ENCODE measurements around the gene AGBL2. TPM values are rescaled to one million over a fixed set of nuclear protein-coding genes. Genes with fewer than 3 reads are reported as not detected.

Gene AGBL2
- total RNA-seq, 2 donors from 2014 or later: 3.6 to 4.4 TPM

DNA sequence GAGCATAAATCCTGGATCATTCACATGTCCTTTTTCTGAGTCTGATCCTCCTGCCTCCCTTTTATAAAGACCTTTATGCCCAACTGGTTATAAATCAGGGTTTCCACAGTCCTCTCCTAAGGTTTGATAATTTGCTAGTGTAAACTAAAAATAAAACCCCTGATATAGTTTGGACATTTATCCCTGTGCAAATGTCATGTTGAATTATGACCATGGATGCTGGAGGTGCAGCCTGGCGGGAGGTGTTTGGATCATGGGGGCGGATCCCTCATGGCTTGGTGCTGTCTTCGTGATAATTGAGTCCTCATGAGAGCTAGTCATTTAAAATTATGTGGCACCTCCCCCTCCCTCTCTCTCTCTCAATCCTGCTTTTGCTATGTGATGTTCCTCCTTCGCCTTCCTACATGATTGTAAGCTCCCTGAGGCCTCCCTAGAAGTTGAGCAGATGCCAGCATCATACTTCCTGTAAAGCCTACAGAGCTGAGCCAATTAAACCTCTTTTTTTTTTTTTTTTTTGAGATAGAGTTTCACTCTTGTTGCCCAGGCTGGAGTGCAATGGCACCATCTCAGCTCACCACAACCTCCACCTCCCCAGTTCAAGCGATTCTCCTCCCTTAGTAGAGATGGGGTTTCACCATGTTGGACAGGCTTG is 63.2 kb downstream of the AGBL2 start:
- no peak for TF ChIP-seq POLR2A (IDR thresholded peaks at IDR 0.05)
- intact Hi-C loops (cut with DNase I): no loop called here
- no peaks in the 10 kb centered on the region for H3K27me3 ChIP-seq (replicated peaks; ENCODE audit: insufficient read depth)
- H3K4me3 ChIP-seq: no peak overlapping the region
- H3K27ac ChIP-seq: no peak overlapping the region
- 82% methylated on average over 5 of the region's 5 CpGs for WGBS
- H3K9me3 ChIP-seq: no peaks in the 10 kb centered on the region
- H3K4me1 ChIP-seq (replicated peaks): no peaks in the 10 kb centered on the region
- no peak for DNase-seq (ENCODE audit: low spot score)
- H3K36me3 ChIP-seq: no peaks in the 10 kb centered on the region

DNA sequence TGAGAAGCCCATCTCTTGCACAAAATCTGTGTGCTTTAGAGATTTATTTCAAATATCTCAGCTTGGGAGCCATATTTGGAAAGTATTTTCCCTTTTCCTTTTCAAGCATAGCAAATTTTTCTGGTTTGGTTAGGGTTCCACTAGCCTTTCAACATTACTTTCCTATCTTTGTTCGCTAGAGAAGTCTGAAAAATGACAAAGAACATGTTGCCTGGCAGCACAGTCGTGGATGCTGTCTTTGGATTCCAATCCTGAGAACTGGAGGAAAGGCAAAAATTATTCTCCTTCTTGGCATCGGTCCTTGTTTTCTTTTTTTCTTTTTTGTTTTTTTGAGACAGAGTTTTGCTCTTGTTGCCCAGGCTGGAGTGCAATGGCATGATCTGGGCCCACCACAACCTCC is 65.9 kb downstream of the AGBL2 start:
- Histone ChIP-seq H3K4me1 (replicated peaks) (no peaks in the 10 kb centered on the region), H3K36me3 (no peaks in the 10 kb centered on the region), H3K27ac (no peak overlapping the region), H3K27me3 (replicated peaks; ENCODE audit: insufficient read depth) (no peaks in the 10 kb centered on the region), H3K4me3 (no peak overlapping the region), H3K9me3 (no peaks in the 10 kb centered on the region)
- intact Hi-C loops (cut with DNase I): no loop called here
- DNase-seq (ENCODE audit: low spot score): no peak
- 66% methylated on average over 3 of the region's 3 CpGs for WGBS
- TF ChIP-seq, protein P1, sequence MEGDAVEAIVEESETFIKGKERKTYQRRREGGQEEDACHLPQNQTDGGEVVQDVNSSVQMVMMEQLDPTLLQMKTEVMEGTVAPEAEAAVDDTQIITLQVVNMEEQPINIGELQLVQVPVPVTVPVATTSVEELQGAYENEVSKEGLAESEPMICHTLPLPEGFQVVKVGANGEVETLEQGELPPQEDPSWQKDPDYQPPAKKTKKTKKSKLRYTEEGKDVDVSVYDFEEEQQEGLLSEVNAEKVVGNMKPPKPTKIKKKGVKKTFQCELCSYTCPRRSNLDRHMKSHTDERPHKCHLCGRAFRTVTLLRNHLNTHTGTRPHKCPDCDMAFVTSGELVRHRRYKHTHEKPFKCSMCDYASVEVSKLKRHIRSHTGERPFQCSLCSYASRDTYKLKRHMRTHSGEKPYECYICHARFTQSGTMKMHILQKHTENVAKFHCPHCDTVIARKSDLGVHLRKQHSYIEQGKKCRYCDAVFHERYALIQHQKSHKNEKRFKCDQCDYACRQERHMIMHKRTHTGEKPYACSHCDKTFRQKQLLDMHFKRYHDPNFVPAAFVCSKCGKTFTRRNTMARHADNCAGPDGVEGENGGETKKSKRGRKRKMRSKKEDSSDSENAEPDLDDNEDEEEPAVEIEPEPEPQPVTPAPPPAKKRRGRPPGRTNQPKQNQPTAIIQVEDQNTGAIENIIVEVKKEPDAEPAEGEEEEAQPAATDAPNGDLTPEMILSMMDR (IDR thresholded peaks at IDR 0.05): no peak
- TF ChIP-seq POLR2AphosphoS5 (IDR thresholded peaks at IDR 0.05): no peak

DNA sequence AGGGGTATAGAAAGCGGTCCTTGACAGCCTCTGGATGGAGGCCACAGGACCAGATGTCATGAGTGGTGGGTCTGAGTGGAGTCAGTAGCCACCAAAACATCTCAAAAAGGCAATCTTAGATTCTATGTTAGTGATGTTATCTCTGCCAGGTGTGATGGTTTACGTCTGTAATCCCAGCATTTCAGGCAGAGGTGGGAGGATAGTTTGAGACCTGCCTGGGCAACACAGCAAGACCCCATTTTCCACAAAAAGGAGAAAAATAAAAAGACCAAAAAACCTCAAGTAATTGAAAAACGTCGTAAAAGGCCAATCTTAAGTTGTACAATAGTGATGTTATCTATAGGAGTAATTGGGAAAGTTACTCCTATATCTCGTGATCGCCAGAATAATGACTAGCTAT is 69.2 kb downstream of the AGBL2 start:
- no peak for TF ChIP-seq POLR2A (IDR thresholded peaks at IDR 0.05)
- TF ChIP-seq POLR2AphosphoS5 (IDR thresholded peaks at IDR 0.05): no peak
- TF ChIP-seq, protein P1 (IDR thresholded peaks at IDR 0.05): no peak
- no peaks in the 10 kb centered on the region for H3K9me3 ChIP-seq
- H3K4me3 ChIP-seq: no peak overlapping the region
- H3K27me3 ChIP-seq (replicated peaks; ENCODE audit: insufficient read depth): no peaks in the 10 kb centered on the region
- intact Hi-C loops (cut with DNase I): no loop called here
- H3K27ac ChIP-seq: no peak overlapping the region
- no peaks in the 10 kb centered on the region for H3K36me3 ChIP-seq
- no peak for DNase-seq (ENCODE audit: low spot score)
- H3K4me1 ChIP-seq (replicated peaks): peaks cover 8% of the 10 kb centered on the region
- 79% methylated on average over 6 of the region's 6 CpGs for WGBS

DNA sequence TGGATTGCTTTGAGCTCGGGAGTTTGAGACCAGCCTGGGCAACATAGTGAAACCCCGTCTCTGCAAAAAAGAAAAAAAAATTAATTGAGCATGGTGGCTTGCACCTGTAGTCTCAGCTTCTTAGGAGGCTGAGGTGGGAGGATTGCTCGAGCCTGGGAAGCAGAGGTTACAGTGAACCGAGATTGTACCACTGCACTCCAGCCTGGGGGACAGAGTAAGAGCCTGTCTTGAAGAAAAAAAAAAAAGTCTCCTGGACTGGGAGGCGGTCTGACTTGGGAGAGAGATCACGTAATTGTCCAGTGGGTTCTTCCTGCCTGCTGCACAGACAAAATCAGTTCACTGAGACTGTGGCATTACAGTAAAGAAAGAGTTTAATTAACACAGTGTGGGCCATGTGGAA is 69.7 kb downstream of the AGBL2 start:
- Histone ChIP-seq H3K4me3 (no peak overlapping the region), H3K9me3 (no peaks in the 10 kb centered on the region), H3K27ac (no peak overlapping the region), H3K4me1 (replicated peaks) (peaks cover 10% of the 10 kb centered on the region), H3K27me3 (replicated peaks; ENCODE audit: insufficient read depth) (no peaks in the 10 kb centered on the region), H3K36me3 (no peaks in the 10 kb centered on the region)
- intact Hi-C loops (cut with DNase I): no loop called here
- WGBS: 75% methylated on average over 6 of the region's 6 CpGs
- DNase-seq (ENCODE audit: low spot score): no peak
- TF ChIP-seq POLR2AphosphoS5 (IDR thresholded peaks at IDR 0.05) (no peak), POLR2A (IDR thresholded peaks at IDR 0.05) (no peak)
- TF ChIP-seq, protein P1 (IDR thresholded peaks at IDR 0.05): no peak

DNA sequence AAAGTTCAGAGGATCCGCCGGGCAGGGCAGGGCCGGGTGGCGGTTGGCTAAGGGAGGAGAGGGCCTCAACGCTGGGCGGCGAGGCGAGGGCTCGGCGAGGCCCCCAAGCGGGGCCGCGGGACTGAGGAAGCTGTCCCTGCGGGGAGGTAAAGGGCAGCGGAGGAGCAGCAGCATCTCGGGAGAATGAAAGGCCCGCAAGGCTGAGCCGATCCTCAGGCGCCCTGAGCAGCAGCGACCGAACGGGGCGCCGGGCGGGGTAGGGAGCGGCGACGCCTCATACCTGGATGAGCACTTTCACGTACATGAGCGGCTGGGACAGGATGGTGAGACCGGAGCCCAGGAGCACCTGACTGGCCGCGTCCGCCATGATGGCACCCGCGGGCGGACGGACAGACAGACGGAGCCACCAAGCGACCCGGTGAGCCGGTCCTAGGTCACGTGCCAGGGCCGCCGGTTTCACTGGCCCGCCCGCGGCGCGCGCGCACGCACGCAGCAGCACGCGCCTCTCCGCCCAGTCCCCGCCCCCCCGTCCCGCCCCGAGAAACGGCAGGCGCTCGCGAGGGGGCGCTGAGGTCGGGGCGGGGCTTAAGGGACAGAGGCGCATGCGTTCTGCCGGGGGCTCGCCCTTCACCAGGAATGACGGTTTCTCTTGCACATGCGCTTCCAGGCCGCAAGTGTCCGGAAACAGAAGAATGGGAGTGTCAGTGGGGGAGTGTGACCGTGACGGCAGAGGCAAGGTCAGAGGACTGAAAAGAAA is 72.9 kb downstream of the AGBL2 start, which contains the start of gene MTCH2:
MTCH2 (minus strand) TSS at position 461 of the 757 bp plus-strand sequence; CDS start at position 367, 94 bp downstream.
- 1% methylated on average over 59 of the region's 78 CpGs for WGBS
- DNase-seq (ENCODE audit: low spot score): peak; percentile 94
- no peaks in the 10 kb centered on the region for H3K36me3 ChIP-seq
- peaks cover 10% of the 10 kb centered on the region for H3K4me1 ChIP-seq (replicated peaks)
- H3K27ac ChIP-seq: peak within 1 kb of the TSS; percentile 87 to 91
- TF ChIP-seq POLR2AphosphoS5 (IDR thresholded peaks at IDR 0.05) (peak; percentile 96), POLR2A (IDR thresholded peaks at IDR 0.05) (peak; percentile 68)
- TF ChIP-seq, protein P1 (IDR thresholded peaks at IDR 0.05): peak; percentile 50 to 77 (median 54)
- no peaks in the 10 kb centered on the region for H3K27me3 ChIP-seq (replicated peaks; ENCODE audit: insufficient read depth)
- H3K4me3 ChIP-seq: peak within 1 kb of the TSS; percentile 62 to 66
- H3K9me3 ChIP-seq: no peaks in the 10 kb centered on the region
- intact Hi-C loops (cut with DNase I): loop anchor here (2.0 kb wide), 2 partner anchors 73 to 207 kb away; partner anchors contain the start of genes AGBL2 and NUP160
